Tongue (tissue), 3 donors: Measurements from ENCODE around the gene EPN1. TPM values are rescaled to one million over a fixed set of nuclear protein-coding genes. Genes with fewer than 3 reads are reported as not detected.
"Not testable (repeated sequence)": the region's sequence is repeated elsewhere in the genome, so short reads cannot be mapped to it uniquely, and the experiment has no call there.

Experiments used
- DNase-seq: peaks from one replicate; pipeline ENCODE4 v3.0.0-alpha.2; 2015
- small RNA-seq: library from RNA; depleted of rRNA; stranded (forward); fragments of <200 nt; gene quantifications from one replicate; pipeline ENCODE3, GENCODE V24; 2014; ENCODE audit warnings: low replicate concordance
- total RNA-seq: library from RNA; depleted of rRNA; stranded (reverse); fragments of >200 nt; gene quantifications from one replicate; pipeline ENCODE4 v1.2.3, GENCODE V29; 2014

The EPN1 gene
- total RNA-seq, 1 donor from 2014 or later = 62.2 TPM

- DNase-seq = no peak
Measured at GRCh38 chr19:55720214-55720746, 45.3 kb downstream of the EPN1 start.

- no peak for DNase-seq
Measured at GRCh38 chr19:55720801-55721200, 45.8 kb downstream of the EPN1 start.

GRCh38 chr19:55723491-55723890 is 48.5 kb downstream of the EPN1 start:
- DNase-seq = no peak

GRCh38 chr19:55730378-55730777 is 55.4 kb downstream of the EPN1 start:
- not testable (repeated sequence) for DNase-seq

- no peak for DNase-seq
Measured at GRCh38 chr19:55738302-55738701, 63.3 kb downstream of the EPN1 start, which contains the start of gene NLRP9. TSS of gene NLRP9 (minus strand) at chr19:55738402. CDS start at chr19:55738374, 28 bp downstream.

GRCh38 chr19:55750715-55751114 is 75.7 kb downstream of the EPN1 start:
- no peak for DNase-seq

GRCh38 chr19:55753401-55753800 is 78.4 kb downstream of the EPN1 start:
- DNase-seq = no peak

- not testable (repeated sequence) for DNase-seq
Measured at GRCh38 chr19:55756808-55757207, 81.8 kb downstream of the EPN1 start.

- DNase-seq = not testable (repeated sequence)
Measured at GRCh38 chr19:55758797-55759196, 83.8 kb downstream of the EPN1 start, which contains the start of gene RFPL4A. TSS of gene RFPL4A (plus strand) at chr19:55759097. CDS start at chr19:55761801, 2,704 bp downstream.

Small RNA genes lying within 50 kb of the gene (small RNA-seq; reads per million reads assigned to genes)
- gene AC010525.2 = not detected

Other genes with a start within 250 kb of the EPN1 start
- gene SHISA7, start 231.9 kb upstream of the EPN1 start, total RNA-seq = not detected
- gene ISOC2, start 213.6 kb upstream of the EPN1 start, total RNA-seq = 39.3 TPM
- gene C19orf85, start 210.5 kb upstream of the EPN1 start, total RNA-seq = not detected
- 4.4 TPM for gene ZNF628, start 198.6 kb upstream of the EPN1 start, total RNA-seq
- gene NAT14, start 190.0 kb upstream of the EPN1 start, total RNA-seq = 12.0 TPM
- 29.2 TPM for gene SSC5D, start 186.8 kb upstream of the EPN1 start, total RNA-seq
- gene SBK2, start 138.1 kb upstream of the EPN1 start, total RNA-seq = 10.2 TPM
- gene SBK3, start 129.7 kb upstream of the EPN1 start, total RNA-seq = not detected
- gene ZNF579, start 94.4 kb upstream of the EPN1 start, total RNA-seq = 4.1 TPM
- gene FIZ1, start 75.7 kb upstream of the EPN1 start, total RNA-seq = 5.9 TPM
- 16.0 TPM for gene ZNF524, start 74.9 kb upstream of the EPN1 start, total RNA-seq
- 5.0 TPM for gene ZNF865, start 69.6 kb upstream of the EPN1 start, total RNA-seq
- gene ZNF784, start 50.7 kb upstream of the EPN1 start, total RNA-seq = 9.8 TPM
- gene ZNF580, start 34.2 kb upstream of the EPN1 start, total RNA-seq = 4.4 TPM
- gene ZNF581, start 31.6 kb upstream of the EPN1 start, total RNA-seq = 16.3 TPM
- gene CCDC106, start 27.0 kb upstream of the EPN1 start, total RNA-seq = 8.6 TPM
- 85.9 TPM for gene U2AF2, start 20.2 kb upstream of the EPN1 start, total RNA-seq
- not detected for gene NLRP9, start 63.2 kb downstream of the EPN1 start, total RNA-seq
- gene RFPL4A, start 83.9 kb downstream of the EPN1 start, total RNA-seq = 2.5 TPM
- gene RFPL4AL1, start 93.9 kb downstream of the EPN1 start, total RNA-seq = not detected
- not detected for gene NLRP11, start 156.8 kb downstream of the EPN1 start, total RNA-seq
- gene NLRP4, start 161.3 kb downstream of the EPN1 start, total RNA-seq = not detected